GM19238 (cell line): Measurements from ENCODE around the gene SNAPIN.
A peak's percentile ranks its signal among the peaks of the same experiment; 100 is the strongest.

Experiments used
- DNase-seq: peaks from one replicate; pipeline ENCODE4 v3.0.0; 2011; ENCODE audit warnings: low spot score; ENCODE audit not compliant: insufficient read length

Gene SNAPIN

DNA sequence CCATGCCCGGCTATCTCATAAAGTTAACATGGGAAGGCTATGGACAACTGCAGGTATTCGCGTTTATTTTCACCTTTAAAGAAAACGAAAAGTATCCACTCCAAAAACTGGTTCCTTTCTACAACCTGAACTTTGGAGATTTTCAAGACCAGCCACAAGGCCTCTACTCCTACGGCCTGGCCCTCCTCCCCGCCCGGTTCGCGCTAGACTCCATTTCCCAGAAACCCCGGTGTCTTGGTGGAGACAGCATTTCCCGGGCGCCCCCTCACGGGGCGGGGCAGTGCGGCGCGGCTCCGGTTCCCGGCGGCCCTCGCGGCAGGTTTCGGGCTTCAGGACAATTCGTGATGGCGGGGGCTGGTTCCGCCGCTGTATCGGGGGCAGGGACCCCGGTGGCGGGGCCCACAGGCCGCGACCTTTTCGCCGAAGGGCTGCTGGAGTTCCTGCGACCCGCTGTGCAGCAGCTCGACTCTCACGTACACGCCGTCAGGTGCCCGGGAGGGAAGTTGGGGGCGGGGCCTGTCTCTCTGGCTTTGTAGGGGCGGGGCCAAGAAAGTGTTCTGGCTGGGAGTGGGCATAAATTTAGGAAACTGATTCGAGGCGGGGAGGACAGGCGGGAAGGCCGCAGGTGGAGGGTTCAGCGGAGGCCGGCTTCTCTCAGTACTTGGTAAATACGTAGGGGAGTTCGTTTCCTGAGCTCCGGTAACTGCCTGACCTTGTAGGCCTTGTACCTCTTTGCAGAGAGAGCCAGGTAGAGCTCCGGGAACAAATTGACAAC lies at the start of gene SNAPIN:
SNAPIN (plus strand) TSS at position 304 of the 775 bp plus-strand sequence; CDS start at position 345, 41 bp downstream.
- DNase-seq = peak; percentile 89

- no peak for DNase-seq
Observed at GRCh38 chr1:153608742-153609584, 49.5 kb upstream of the SNAPIN start.

DNA sequence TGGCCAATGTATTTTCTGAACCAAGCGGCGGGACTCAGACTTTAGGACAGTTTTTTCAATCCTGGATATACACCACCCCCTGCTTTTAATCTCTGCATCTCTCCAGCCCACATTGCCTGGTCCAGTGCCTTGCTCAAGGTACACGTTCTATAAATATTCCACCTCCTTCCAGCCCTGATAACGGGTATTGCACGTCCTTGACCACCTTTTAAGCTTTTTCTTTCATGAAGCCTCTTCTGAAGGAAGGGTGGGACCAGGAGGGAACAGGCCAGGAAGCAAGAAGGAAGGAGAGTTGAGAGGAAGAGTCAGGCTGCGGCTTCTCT lies 49.0 kb upstream of the SNAPIN start:
- no peak for DNase-seq

DNA sequence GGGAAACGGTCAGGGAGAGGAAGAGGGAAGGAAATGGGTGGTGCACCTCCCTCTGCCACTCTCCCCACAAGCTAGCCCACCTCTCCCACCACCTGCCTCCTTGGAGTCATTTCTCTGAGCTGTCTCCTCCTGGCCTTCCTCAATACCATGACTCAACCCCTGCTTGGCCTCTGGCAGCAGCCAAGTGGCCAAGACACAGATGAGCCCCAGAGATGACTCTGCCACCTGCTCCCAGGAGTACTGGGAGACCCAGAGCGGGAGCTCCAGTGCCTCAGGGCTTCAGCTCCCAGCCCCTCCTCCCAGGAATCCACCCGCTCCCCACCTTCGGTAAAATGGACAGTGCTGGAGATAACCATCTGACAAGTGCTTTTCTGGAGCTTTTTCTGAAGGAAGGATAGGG lies 48.2 kb upstream of the SNAPIN start:
- DNase-seq = no peak

DNA sequence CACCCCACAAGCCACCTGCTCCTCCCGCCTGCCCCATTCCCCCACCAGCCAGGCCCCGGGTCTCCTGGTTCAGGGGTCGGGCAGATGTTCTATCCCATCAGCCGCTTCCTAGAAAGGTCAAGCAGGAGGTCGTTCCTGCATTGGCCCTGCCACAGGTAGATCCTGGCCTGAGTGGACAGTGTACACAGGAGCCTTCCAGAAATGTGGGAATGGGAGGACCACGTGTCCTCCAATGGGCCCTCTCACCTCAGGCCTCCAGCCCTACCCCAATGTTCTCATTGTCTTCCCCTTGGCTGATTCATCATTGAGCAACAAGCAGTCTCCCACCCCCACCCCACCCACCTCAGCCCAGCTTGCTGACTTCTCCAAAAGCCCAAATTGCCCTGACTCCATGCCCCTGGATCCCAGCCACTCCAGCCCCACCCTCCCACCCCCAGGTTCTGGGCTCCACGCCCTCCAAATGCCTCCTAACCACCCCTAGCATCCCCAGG lies 47.6 kb upstream of the SNAPIN start:
- DNase-seq = no peak

- DNase-seq = no peak
Observed at GRCh38 chr1:153611356-153611755, 47.1 kb upstream of the SNAPIN start.

DNA sequence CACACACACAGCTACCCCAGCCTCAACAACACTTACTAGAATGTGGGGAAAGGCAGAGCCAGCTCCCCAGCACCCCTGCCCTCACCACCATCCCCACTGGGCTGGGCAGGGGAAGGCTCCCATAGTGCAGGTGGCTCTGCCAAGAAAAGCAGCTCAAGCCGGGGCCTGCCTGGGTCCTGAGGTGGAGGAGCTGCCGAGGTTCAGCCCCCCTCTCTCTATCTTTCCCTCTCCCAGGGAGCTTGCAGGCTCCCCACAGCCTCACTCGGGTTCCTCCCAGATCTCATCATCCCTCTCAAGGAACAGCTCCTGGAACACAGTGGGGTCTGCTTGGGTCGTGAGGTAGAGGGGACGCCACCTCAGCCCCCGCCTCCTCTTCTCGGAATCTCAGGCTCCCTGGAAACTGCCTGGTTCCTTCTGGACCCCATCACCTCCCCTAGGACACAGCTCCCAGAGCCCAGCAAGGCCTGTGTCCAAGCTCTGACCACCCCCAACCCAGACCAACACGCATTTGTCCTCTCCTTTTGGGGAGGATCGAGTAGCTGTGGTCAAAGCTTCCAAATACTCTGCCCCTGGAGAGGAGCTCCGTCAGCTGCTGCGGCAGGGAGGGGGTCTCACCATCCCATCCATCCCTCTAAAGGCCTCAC lies 46.3 kb upstream of the SNAPIN start:
- no peak for DNase-seq

DNA sequence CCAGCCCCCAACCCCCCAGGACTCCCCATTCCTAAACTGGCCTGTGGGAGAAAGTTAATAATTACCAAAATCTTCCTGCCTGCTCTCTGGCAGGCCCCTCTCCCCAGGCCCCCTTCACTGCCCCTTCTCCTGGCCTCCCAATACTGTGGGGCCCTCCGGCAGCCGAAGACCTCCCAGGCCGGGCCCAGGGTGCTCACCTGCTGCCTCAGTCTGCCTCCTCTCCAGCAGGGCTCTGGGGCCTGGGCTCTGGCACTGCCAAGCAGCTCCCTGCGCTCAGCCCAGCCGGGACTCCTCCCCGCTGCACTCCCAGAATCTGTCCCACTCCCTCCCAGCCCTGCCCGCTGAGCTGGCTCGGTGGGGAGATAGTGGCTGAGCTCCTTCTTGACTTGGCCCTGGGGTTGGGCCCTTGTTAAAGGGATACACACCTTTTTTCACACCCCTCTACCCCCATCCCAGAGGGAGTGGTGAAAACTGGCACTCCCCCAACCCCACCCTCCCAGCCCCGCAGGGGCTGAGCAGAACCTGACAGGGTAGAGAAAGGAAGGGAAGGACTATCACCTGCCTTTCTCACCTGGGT lies 45.7 kb upstream of the SNAPIN start, which contains the start of gene S100A16:
S100A16 (minus strand) TSS at position 383 of the 577 bp plus-strand sequence. CDS start 4,986 bp downstream, outside the sequence.
- DNase-seq = no peak

- no peak for DNase-seq
Observed at GRCh38 chr1:153613406-153613805, 45.1 kb upstream of the SNAPIN start.

DNA sequence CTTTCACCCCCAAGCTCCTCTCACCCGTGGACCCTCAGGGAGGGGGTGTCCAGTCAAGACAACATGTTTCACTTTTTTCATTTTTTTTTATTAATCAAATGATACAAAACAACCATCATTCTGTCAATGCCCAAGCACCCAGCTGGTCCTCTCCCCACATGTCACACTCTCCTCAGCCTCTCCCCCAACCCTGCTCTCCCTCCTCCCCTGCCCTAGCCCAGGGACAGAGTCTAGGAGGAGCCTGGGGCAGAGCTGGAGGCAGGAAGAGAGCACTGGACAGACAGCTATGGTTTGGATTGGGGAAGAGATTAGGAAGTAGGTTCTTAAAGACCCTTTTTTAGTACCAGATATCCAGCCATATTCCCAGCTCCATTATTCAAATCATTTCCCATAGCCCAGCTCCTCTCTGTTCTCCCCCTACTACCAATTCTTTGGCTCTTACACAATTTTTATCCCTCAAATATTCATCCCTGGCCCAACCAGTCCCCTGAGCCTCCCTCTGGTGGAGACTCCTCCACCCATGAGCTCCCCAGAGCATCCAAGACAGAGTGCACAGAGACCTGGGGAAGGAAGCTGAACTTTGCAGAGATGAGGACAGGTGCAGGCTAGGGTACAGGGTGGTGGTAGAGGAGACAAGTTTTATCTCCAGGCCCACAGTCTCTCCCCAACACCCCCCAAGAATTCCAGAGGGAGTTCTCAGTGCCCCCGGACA lies 44.2 kb upstream of the SNAPIN start:
- no peak for DNase-seq

- DNase-seq = no peak
Observed at GRCh38 chr1:153614906-153615305, 43.6 kb upstream of the SNAPIN start.

- DNase-seq = no peak
Observed at GRCh38 chr1:153615406-153615805, 43.1 kb upstream of the SNAPIN start.

DNA sequence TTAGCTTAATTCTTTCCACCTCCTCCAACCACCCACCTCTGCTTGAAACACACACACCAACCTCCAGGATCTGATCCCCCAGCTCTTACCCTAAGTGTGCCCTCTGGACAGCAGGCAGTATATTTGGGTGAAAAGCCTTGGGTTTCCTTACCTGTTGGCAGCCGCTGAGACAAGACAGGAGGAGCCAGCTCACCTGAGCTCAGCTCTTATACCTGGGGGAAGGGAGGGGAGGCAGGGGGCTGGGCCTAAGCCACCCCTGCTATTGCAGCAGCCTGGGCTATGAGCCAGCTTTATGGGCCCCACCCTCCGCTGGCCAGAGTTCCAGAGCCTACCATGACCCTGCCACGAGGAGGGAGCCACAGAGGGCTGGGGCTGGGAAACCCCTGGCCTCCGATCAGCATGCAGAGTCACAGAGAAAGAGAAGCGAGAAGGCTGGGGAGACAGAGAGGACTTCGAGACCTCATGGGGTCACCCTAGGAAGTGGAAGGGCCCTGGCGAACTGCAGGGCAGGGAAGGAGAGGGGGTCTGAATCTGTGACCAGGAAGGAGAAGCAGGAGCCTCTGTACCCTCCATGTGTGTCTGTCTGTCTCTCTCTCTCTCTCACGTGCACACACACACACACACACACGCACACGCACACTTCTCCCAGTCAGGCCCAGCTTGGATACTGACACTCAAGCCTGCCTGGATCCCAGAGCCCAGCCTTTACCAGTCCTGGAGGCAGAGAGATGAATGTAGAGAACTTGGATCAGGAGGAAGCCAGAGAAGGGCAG lies 42.2 kb upstream of the SNAPIN start, which contains the start of gene S100A14:
S100A14 (minus strand) TSS at position 182 of the 773 bp plus-strand sequence. CDS start 467 bp downstream, outside the sequence.
- DNase-seq = no peak

- no peak for DNase-seq
Observed at GRCh38 chr1:153616917-153617311, 41.6 kb upstream of the SNAPIN start.

DNA sequence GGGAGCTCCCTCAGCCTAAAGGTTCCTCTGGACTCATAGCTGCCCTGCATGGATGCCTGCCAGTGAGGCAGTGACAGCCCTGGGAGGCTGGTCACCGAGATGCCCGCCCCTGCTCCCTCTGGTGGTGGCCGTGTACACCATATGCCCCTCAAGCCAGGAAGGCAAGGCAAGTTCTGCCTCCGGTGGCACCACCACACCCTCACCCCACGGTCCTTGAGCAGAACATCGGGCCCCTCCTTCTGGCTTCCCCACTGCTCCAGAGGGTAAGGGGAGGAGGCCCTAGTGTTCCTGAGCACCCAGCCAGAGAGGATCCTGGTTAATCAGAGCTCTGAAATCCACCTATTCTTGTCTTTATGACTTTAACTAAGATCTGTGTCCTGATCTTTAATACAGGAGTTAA lies 40.8 kb upstream of the SNAPIN start:
- peak; percentile 76 for DNase-seq

DNA sequence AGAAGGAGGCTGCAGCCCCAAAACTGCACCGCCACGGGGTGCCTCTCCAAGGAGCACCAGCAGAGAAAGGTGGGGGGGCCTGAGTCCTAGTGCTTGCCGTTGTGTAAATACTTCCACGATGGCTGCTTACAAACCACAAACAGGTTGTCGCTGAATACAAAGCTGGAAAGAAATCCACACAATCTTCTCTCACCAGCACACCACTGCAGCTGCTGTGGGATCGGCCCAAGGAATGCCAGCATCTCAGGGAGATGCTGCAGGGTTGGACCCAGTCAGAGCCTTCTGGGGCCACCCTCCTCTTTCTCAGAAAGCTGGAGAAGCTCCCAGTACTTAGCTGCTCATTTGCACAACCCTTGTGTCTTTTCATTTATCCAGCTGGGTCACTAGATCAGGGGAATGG lies 39.3 kb upstream of the SNAPIN start:
- no peak for DNase-seq

DNA sequence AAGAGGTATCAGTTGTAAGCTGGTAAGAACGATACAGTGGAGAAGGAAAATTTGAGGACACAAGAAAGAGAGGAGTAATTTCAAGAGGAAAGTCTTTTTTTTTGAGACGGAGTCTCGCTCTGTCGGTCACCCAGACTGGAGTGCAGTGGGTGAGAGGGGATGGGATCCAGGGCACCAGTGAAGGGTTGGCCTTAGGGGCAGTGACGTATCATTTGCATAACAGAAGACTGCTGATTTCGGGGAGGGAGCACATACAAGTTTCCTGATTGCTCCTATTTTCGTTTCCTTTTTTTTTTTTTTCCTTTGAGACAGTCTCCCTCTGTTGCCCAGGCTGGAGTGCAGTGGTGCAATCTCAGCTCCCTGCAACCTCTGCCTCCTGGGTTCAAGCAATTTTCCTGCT lies 35.4 kb upstream of the SNAPIN start:
- no peak for DNase-seq

DNA sequence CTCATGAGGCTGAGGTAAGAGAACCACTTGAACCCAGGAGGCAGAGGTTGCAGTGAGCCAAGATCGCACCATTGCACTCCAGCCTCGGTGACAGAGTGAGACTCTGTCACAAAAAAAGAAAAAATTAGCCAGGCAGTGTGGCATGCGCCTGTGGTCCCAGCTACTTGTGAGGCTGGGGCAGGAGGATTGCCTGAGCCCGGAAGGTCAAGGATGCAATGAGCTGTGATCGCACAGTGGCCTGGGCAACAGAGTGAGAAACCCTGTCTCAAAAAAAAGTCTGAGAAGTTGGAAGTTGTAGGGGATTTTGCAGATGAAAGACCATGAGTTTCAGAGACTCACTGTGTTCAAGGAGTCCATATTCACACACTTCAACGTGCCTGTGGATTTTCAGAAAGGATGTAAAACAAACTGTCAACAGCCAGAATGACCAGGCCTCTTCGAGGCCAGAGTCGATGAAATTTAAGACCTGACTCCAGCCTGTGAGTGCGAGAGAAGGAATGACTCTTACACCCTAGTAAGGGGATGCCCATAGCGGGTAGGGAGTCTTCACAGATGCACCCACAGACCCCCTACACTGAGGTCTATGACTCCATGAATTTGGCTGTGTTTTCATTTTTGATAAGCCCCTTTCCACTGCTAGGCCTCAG lies 33.4 kb upstream of the SNAPIN start:
- no peak for DNase-seq

DNA sequence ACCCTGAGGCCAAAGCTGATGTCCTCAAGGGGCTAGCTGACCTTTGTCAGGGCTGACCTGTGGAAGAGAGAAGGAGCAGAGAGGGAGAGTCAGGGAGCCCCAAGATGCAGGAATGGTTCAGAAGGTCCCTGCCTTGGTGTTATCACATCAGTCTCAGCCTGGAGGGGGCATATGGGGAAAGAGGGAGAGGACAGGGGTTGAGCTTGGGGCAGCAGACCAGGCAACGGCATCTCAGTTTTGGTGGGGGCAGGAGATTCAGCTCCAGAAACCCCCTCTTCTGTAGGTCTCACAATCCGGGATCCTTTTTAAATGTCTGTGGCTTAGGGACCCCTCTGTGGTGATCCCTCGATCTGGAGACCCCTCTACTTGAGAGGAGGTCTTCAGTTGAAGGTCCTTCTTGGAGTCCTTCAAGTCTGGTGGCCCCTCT lies 32.0 kb upstream of the SNAPIN start:
- DNase-seq = no peak
